ENCODE results near the gene ESPNL.

Gene ESPNL

DNA sequence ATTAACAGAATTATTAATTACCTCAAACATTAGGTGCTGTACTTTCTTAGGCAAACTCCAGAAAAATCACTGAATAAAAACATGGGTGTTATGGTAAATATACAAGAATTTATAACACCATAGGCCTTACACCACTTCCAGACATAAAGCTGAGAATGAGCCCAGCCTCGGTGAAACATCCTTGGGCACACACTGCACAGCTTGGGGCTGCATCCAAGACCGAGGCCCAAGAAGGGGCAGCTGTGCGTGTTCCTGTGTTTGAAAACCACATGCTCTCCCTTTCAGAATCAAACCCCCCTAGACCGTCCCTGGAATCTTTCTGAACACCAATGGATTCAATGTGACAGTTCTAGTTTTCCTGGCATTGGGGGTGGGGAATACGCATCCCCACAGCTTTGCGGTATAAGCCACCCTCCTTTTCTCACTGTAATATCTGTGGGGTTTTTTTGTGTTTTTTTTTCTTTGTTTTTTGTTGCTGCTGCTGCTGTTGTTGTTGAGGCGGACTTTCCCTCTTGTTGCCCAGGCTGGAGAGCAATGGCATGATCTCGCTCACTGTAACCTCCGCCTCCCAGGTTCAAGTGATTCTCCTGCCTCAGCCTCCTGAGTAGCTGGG lies 71.5 kb downstream of the ESPNL start:
- DNase-seq (ENCODE audit: low read depth in 3 of 3) = no peak

DNA sequence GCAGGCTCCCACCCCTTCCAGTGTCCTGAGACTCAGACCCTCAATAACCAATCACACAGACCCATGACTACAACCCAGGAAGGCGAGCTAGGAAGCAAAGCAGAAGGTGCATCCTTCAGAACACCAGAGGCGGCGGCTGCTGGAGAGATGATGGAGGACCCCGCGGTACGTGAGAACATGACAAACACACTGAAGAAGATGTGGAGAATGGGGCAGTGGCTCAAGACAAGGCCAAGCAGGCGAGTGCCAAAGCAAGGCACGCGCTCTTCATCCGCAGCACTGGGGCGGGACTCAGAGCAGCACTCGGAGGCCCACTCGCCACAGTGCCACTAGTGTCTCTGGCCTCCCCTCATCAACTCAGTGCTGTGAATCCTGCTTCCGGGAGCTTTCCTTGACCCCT lies 72.3 kb downstream of the ESPNL start:
- no peak for DNase-seq (ENCODE audit: low read depth in 3 of 3)

DNA sequence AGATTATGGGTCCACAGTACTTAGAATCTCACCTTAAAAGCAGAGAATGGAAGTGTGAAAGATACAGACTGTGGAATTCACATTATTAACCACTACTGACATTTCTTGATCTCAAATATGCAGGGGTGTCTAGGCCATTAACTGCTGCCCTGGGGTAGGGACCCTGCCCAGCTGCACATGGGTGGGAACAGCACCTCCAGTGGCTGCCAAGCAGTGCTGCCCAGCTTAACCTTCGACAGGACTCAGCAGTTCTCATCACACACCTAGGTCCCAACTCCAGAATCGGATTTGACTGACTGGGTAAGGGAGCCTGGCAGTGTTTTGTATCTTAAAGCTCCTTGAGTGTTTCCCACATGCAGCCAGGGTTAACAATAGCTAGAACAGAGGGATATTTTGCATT lies 73.6 kb downstream of the ESPNL start:
- DNase-seq (ENCODE audit: low read depth in 3 of 3) = no peak

DNA sequence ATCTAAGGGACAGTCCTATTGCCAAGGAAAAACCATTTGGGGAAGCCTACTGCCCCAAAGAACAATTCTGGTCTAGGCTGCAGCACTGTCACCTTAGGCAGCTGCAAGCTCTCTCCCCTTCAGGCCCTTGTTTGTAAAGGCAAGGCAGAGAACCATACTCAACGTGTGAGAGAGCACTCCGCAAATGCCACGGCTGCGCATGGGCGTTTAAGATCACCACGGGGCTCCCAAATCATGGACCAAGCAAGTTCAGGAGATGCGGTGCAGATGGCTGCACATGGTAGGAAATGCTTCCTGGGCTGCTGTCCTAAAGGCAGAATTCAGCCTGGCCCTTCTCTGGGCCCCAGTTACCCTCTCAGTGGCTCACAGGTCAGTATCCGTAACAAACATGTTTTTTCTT lies 74.2 kb downstream of the ESPNL start:
- DNase-seq (ENCODE audit: low read depth in 3 of 3) = no peak

DNA sequence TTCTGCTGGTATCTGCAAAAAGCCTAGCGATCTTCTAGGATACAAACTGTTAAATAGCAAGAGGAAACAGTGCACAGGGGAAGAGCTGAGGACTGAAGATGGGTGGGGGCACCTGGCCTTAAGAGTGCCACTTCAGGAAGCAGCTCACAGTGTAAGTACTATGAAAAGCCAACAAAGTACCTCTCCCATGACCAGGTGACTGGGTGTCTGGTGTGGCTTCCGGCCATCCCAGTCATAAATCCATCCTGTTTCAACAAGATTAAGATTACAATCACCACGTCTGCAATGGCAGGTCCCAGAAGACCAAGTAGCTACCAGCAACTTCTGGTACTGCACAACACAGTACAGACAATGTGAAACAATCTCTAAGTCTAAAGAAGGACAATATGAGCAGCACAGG lies 74.6 kb downstream of the ESPNL start:
- no peak for DNase-seq (ENCODE audit: low read depth in 3 of 3)

DNA sequence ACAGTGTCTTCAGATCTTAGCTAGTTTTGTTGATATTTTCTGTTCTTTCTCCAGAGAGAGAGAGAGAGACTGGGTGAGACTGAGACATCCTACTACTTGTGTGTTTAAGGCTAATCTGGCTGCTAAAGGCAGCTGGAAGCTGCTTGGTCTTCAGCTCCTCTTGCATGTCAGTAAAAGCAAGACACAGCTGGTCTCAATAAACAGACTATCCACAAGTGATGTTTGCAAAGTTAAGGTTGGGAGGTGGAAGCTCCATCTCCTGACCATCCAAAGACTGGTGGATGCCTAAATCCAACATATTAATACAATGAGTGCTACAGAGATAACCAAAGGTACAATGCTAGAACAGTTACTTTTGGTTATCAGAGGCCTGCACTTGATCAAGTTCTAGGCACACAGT lies 76.5 kb downstream of the ESPNL start:
- no peak for DNase-seq (ENCODE audit: low read depth in 3 of 3)

DNA sequence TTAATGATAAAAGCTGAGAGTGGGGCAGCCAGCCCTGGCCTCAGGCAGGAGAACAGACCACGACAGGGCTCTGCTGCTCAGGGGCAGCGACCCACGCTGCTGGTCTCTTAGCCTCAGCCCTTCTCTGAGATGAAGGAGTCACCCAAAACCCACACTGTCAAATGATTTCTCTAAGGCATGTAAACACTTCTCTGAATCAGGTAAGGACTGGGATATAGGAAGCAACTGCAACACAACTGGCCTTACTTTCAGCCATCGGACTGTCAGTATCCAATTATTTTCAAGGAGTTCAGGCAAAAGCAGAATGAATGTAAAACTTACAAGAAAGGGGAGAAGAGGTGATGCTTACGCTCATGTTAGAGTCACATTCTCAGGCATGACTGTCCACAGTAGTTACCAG lies 80.4 kb downstream of the ESPNL start:
- DNase-seq (ENCODE audit: low read depth in 3 of 3) = no peak

DNA sequence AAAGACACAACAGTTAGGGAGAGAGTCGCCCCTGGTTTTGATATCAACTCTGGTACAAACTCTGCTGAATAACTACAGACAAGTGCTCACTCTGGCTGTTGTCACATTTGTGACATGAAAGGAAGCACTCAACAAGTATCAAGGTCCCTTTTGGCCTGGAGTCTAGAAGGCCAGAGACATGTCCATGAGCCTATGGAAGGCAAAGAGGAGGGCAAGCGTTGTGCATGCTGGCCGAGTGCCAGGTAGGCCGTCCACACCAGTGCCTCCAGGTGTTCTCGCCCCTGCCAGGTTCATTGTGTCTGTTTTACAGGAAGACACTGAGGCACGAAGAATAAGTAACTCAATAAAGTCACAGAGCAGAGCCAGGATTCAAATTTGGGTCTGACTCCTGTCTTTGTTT lies 82.2 kb downstream of the ESPNL start:
- no peak for DNase-seq (ENCODE audit: low read depth in 3 of 3)
